IMR-90 (cell line): Measurements from ENCODE around the gene HSD17B4.

Experiments
- CEBPB ChIP-seq: IDR thresholded peaks from 2 replicates; pipeline ENCODE4 v1.6.1; 2012; ENCODE audit warnings: low read depth, low read length, improper control_type of control experiment
- CTCF ChIP-seq: conservative IDR thresholded peaks from 2 replicates; pipeline ENCODE4 v1.5.1; 2012; ENCODE audit warnings: mild to moderate bottlenecking, low read depth, low read length, improper control_type of control experiment
- RAD21 ChIP-seq: IDR thresholded peaks from 2 replicates; pipeline ENCODE4 v1.6.1; 2012; ENCODE audit warnings: low read length, improper control_type of control experiment

- no peak for TF ChIP-seq CTCF
- no peak for TF ChIP-seq CEBPB
- no peak for TF ChIP-seq RAD21
Measured at GRCh38 chr5:119406551-119407110, 45.7 kb upstream of the HSD17B4 start.
